Activated CD8-positive, alpha-beta memory T cell treated with anti-CD3 and anti-CD28 coated beads, Interleukin-2, amount 10 ng/mL, durations not matched to agents 7 days and 5 days (primary cell): ENCODE data around the gene SLC44A2. TPM values are rescaled to one million over a fixed set of nuclear protein-coding genes. Genes with fewer than 3 reads are reported as not detected.

Experiments
- ATAC-seq: fragments of 150-1000 bp; cut with Tn5 transposase; one replicate; pipeline ENCODE4 v1.10.0; 2021; ENCODE audit warnings: moderate library complexity
- CTCF ChIA-PET: fragments of 350-600 bp; sonication (Branson Sonifier 250); formaldehyde crosslinking; loops from one replicate; lab custom pipeline; 2021; ENCODE audit warnings: antibody characterized with exemption; lab: Charles Lee
- DNase-seq: peaks from one replicate; pipeline ENCODE4 v3.0.0-alpha.2; 2020
- H3K27ac Mint-ChIP-seq: one replicate; pipeline ENCODE4 v1.8.0; 2021; ENCODE audit warnings: mild to moderate bottlenecking, mixed read lengths
- H3K27me3 Mint-ChIP-seq: one replicate; pipeline ENCODE4 v1.8.0; 2021; ENCODE audit warnings: mixed read lengths
- H3K36me3 Mint-ChIP-seq: one replicate; pipeline ENCODE4 v1.8.0; 2021; ENCODE audit warnings: mild to moderate bottlenecking, mixed read lengths
- H3K4me1 Mint-ChIP-seq: one replicate; pipeline ENCODE4 v1.8.0; 2021; ENCODE audit warnings: mixed read lengths
- H3K4me3 Mint-ChIP-seq: one replicate; pipeline ENCODE4 v1.8.0; 2021; ENCODE audit warnings: mild to moderate bottlenecking, moderate library complexity, mixed read lengths
- H3K9me3 Mint-ChIP-seq: one replicate; pipeline ENCODE4 v1.8.0; 2022; ENCODE audit warnings: low read depth, mixed read lengths
- total RNA-seq, 2 experiments: library from RNA; stranded (reverse); gene quantifications; one replicate each; pipeline ENCODE4 v1.2.3, GENCODE V29; 2021

Gene SLC44A2
- total RNA-seq, 2 experiments from 2014 or later, result 83.4 to 86.8 TPM

DNA sequence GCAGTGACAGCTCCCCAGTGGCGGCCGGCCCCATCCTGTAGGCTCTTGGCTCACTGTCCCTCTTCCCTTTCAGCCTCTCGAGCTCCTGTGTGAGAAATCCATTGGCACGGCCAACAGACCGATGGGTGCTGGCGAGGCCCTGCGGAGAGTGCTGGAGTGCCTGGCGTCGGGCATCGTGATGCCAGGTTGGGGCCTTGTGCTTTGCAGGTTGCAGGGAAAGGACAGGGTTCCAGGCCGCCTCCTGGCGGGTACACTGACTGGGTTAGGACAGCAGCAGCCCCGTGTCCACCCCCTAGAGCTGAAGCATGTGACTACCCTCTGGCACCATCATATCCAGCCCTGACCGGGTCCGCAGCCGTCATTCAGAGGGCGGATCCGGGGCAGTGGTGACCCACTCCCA lies 54.4 kb downstream of the SLC44A2 start:
- H3K27me3 Mint-ChIP-seq, result no peaks in the 10 kb centered on the region
- no peak for DNase-seq
- no peak overlapping the region for H3K27ac Mint-ChIP-seq
- peaks cover 58% of the 10 kb centered on the region for H3K36me3 Mint-ChIP-seq
- CTCF ChIA-PET, result interaction anchor here (0.5 kb wide), 1 partner anchor 84 kb away, joined by 3 read pairs; no protein-coding TSS in a partner anchor
- no peak for ATAC-seq
- no peak overlapping the region for H3K4me3 Mint-ChIP-seq
- no peaks in the 10 kb centered on the region for H3K9me3 Mint-ChIP-seq
- H3K4me1 Mint-ChIP-seq, result no peaks in the 10 kb centered on the region

DNA sequence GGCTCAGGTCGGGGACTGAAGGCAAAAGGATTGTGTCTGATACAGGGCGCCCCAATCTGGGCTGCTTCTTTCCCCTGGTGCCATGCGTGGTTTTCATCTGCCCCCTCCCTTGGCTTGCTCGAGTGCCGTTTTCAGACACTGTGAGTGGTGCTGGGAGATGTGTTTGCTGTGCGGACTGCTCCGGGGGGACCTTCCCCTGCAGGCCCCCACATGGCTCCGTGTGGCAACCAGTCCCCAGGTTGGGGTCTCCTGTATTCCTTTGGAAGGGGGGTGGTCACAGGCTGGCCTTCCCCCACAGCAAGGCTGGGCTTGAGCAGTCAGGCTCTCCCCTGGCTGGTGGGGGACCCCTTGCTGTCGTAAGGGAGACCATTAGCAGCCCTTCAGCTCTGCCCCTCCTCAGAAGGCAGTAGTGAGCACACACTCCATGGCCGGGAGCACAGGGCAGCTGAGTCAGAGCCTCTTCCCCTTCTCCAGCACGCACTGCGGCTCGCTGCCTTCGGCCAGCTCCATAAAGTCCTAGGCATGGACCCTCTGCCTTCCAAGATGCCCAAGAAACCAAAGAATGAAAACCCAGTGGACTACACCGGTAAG lies 55.3 kb downstream of the SLC44A2 start:
- H3K27ac Mint-ChIP-seq, result no peak overlapping the region
- H3K9me3 Mint-ChIP-seq, result no peaks in the 10 kb centered on the region
- peaks cover 52% of the 10 kb centered on the region for H3K36me3 Mint-ChIP-seq
- ATAC-seq (no peak), DNase-seq (no peak)
- no peaks in the 10 kb centered on the region for H3K27me3 Mint-ChIP-seq
- H3K4me1 Mint-ChIP-seq, result no peaks in the 10 kb centered on the region
- H3K4me3 Mint-ChIP-seq, result no peak overlapping the region
- CTCF ChIA-PET, result interaction anchor here (2.7 kb wide), 1 partner anchor 19 kb away, joined by 10 read pairs; no protein-coding TSS in a partner anchor

DNA sequence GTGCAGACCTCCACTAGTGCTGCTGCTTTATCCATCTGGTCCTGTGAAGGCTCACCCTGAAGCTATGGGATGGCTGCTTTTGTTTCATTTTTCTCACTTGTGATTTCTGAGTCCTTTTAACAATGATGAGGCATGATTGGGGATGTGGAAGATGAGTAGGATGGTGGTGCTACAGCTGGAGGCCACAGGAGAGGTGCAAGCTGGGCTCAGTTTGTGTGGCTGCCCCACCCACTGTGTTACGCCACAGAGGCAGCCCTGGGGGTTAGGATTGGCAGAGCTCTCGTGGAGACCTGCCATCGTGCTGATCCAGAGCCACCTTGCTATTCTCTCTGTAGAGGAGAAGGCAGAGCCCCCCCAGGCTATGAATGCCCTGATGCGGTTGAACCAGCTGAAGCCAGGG lies 56.3 kb downstream of the SLC44A2 start:
- Mint-ChIP-seq H3K36me3 (peaks cover 53% of the 10 kb centered on the region), H3K27ac (no peak overlapping the region), H3K4me3 (no peak overlapping the region), H3K9me3 (no peaks in the 10 kb centered on the region), H3K27me3 (no peaks in the 10 kb centered on the region), H3K4me1 (no peaks in the 10 kb centered on the region)
- DNase-seq, result no peak
- no peak for ATAC-seq
- CTCF ChIA-PET, result interaction anchor here (0.8 to 2.7 kb wide), 2 partner anchors 9 to 18 kb away, joined by 3 to 10 read pairs; no protein-coding TSS in a partner anchor

DNA sequence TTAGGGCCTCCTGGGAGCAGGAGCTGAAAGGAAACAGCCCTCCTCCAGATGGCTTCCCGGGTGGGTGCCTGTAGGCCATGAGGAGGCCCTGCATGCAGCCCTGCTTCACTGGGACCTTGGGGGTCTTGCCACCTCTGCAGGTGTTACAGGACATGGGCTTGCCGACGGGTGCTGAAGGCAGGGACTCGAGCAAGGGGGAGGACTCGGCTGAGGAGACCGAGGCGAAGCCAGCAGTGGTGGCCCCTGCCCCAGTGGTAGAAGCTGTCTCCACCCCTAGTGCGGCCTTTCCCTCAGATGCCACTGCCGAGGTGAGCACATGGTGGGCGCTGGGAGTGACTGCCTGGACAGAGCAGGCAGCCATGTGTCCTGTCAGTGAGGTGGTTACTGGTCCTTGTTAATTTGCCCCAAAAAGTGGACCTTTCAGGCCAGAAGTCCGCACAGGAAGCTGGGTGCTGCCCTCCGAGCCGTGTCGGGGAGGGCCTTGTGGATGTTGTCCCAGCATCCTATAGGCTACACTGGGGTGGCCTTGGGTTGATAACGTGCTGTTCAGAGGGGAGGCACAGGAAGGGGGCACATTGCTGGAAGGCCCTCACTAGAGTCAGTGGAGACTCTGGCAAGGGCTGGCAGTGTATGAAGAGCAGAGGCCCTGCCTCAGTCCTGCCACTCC lies 57.2 kb downstream of the SLC44A2 start:
- H3K4me3 Mint-ChIP-seq, result no peak overlapping the region
- ATAC-seq, result no peak
- CTCF ChIA-PET, result interaction anchor here (1.2 to 2.7 kb wide), 3 partner anchors 9 to 182 kb away, joined by 3 to 10 read pairs (median 3); no protein-coding TSS in a partner anchor
- no peak overlapping the region for H3K27ac Mint-ChIP-seq
- H3K4me1 Mint-ChIP-seq, result no peaks in the 10 kb centered on the region
- no peaks in the 10 kb centered on the region for H3K9me3 Mint-ChIP-seq
- DNase-seq, result no peak
- peaks cover 48% of the 10 kb centered on the region for H3K36me3 Mint-ChIP-seq
- no peaks in the 10 kb centered on the region for H3K27me3 Mint-ChIP-seq

DNA sequence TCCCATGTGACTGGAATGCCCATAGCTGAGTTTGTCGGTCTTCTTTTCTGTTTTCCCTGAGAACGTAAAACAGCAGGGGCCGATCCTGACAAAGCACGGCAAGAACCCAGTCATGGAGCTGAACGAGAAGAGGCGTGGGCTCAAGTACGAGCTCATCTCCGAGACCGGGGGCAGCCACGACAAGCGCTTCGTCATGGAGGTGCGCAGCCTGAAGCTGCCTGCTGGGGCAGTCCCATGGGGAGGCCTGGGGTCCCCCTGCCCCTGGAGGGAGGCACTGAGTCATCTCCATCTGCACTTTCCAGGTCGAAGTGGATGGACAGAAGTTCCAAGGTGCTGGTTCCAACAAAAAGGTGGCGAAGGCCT lies 57.7 kb downstream of the SLC44A2 start:
- no peaks in the 10 kb centered on the region for H3K9me3 Mint-ChIP-seq
- CTCF ChIA-PET, result interaction anchor here (1.2 to 2.7 kb wide), 4 partner anchors 9 to 182 kb away, joined by 3 to 10 read pairs (median 4); no protein-coding TSS in a partner anchor
- ATAC-seq (no peak), DNase-seq (no peak)
- no peak overlapping the region for H3K4me3 Mint-ChIP-seq
- H3K27me3 Mint-ChIP-seq, result no peaks in the 10 kb centered on the region
- H3K36me3 Mint-ChIP-seq, result peaks cover 46% of the 10 kb centered on the region
- H3K27ac Mint-ChIP-seq, result no peak overlapping the region
- no peaks in the 10 kb centered on the region for H3K4me1 Mint-ChIP-seq

DNA sequence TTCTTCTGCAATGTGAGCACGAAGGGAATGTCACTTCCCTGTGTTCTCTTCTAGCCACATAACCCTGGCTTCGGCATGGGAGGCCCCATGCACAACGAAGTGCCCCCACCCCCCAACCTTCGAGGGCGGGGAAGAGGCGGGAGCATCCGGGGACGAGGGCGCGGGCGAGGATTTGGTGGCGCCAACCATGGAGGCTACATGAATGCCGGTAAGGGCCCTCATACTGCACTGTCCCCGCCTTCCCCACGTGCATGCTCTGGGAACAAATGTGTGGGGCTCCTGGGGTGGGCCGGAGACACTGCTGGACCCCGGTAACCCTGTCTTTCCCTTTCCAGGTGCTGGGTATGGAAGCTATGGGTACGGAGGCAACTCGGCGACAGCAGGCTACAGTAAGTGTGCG lies 58.2 kb downstream of the SLC44A2 start:
- no peak overlapping the region for H3K27ac Mint-ChIP-seq
- ATAC-seq (no peak), DNase-seq (no peak)
- CTCF ChIA-PET, result interaction anchor here (1.2 to 2.7 kb wide), 3 partner anchors 8 to 16 kb away, joined by 3 to 10 read pairs (median 4); no protein-coding TSS in a partner anchor
- peaks cover 44% of the 10 kb centered on the region for H3K36me3 Mint-ChIP-seq
- H3K27me3 Mint-ChIP-seq, result no peaks in the 10 kb centered on the region
- H3K4me1 Mint-ChIP-seq, result no peaks in the 10 kb centered on the region
- H3K4me3 Mint-ChIP-seq, result no peak overlapping the region
- H3K9me3 Mint-ChIP-seq, result no peaks in the 10 kb centered on the region

DNA sequence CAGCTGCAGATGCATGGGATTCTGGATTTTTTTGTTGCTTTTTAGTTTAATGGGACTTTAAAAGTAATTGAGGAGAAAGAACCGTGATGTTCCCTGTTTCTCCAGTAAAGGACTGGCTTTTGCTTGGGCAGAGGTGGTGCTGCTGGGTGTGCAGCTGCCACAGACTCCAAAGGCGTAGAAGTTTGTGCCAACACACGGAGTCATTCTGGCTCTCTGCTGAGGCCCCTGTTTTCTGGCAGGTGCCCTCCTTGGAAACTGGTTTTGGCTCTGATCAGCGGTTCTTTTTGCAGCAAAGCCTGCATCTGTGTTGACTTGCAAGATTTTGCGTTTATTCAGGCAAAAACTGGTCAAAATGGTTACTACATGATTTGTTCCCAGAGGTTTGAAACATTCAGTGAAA lies 59.9 kb downstream of the SLC44A2 start:
- Mint-ChIP-seq H3K27ac (no peak overlapping the region), H3K4me3 (no peak overlapping the region)

DNA sequence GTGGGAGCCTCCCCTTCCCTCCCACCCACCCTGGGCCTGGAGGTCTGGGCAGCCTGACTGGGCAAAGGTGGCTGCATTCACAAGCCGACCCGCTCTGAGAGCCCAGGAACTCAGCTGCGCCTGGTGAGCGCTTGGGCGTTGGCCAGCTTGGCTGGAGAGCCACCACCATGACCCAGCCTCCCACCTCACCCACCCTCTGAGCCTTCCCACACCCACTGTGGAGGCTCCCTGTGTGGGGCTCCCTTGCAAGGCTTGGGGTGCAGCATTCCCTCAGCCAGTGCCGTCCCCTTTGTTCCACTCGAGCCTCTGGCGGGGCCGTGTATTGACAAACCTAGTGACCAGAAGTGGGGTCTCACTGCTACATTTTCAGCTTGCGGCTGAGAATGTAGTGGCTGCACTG lies 60.8 kb downstream of the SLC44A2 start:
- no peaks in the 10 kb centered on the region for H3K9me3 Mint-ChIP-seq
- CTCF ChIA-PET, result interaction anchor here (1.8 kb wide), 1 partner anchor 14 kb away, joined by 9 read pairs; no protein-coding TSS in a partner anchor
- no peak for ATAC-seq
- H3K27ac Mint-ChIP-seq, result no peak overlapping the region
- no peaks in the 10 kb centered on the region for H3K27me3 Mint-ChIP-seq
- no peak overlapping the region for H3K4me3 Mint-ChIP-seq
- no peaks in the 10 kb centered on the region for H3K4me1 Mint-ChIP-seq
- peaks cover 44% of the 10 kb centered on the region for H3K36me3 Mint-ChIP-seq
- DNase-seq, result no peak

More for the DNA sequence above, 59.9 kb downstream of the SLC44A2 start:
- Mint-ChIP-seq H3K36me3 (peaks cover 42% of the 10 kb centered on the region), H3K4me1 (no peaks in the 10 kb centered on the region), H3K9me3 (no peaks in the 10 kb centered on the region), H3K27me3 (no peaks in the 10 kb centered on the region)
- CTCF ChIA-PET, result no interaction called here
- ATAC-seq (no peak), DNase-seq (no peak)

DNA sequence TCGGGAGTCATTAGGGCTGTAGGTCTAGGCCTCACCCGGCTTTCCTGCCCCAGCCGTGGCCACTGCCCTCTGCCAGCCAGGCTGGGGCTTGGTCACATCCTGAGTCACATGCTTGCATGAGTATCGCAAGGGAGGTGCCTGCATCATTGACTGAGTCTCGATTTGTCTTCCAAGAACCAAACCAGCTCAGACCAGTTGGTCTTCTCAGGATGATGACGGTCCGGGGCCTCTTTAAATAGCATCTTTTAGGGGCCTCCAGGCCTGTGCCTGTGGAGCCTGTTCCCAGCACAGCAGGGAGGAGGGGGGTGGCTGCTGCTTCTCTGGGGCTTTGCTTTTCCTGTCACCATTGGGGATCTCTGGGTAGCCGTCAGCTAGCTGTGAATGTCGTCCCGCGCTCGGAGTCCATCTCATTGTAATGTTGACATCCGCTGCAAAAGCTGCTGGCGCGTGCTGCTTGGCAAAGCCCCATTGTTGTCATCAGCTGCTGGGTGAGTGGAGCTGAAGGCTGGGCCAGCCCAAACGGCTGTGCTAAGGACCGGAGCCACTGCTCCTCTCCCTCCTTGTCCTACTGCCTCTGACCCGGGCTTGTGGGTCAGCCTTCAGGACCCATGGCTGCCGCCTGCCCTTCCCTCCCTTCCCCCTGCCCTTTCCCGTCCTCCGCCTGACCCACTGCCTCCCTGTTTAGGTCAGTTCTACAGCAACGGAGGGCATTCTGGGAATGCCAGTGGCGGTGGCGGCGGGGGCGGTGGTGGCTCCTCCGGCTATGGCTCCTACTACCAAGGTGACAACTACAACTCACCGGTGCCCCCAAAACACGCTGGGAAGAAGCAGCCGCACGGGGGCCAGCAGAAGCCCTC lies 61.5 kb downstream of the SLC44A2 start:
- H3K4me3 Mint-ChIP-seq, result no peak overlapping the region
- peaks cover 44% of the 10 kb centered on the region for H3K36me3 Mint-ChIP-seq
- H3K9me3 Mint-ChIP-seq, result no peaks in the 10 kb centered on the region
- ATAC-seq, result no peak
- CTCF ChIA-PET, result interaction anchor here (1.8 kb wide), 1 partner anchor 13 kb away, joined by 9 read pairs; no protein-coding TSS in a partner anchor
- H3K27ac Mint-ChIP-seq, result no peak overlapping the region
- no peaks in the 10 kb centered on the region for H3K27me3 Mint-ChIP-seq
- H3K4me1 Mint-ChIP-seq, result no peaks in the 10 kb centered on the region
- DNase-seq, result no peak

DNA sequence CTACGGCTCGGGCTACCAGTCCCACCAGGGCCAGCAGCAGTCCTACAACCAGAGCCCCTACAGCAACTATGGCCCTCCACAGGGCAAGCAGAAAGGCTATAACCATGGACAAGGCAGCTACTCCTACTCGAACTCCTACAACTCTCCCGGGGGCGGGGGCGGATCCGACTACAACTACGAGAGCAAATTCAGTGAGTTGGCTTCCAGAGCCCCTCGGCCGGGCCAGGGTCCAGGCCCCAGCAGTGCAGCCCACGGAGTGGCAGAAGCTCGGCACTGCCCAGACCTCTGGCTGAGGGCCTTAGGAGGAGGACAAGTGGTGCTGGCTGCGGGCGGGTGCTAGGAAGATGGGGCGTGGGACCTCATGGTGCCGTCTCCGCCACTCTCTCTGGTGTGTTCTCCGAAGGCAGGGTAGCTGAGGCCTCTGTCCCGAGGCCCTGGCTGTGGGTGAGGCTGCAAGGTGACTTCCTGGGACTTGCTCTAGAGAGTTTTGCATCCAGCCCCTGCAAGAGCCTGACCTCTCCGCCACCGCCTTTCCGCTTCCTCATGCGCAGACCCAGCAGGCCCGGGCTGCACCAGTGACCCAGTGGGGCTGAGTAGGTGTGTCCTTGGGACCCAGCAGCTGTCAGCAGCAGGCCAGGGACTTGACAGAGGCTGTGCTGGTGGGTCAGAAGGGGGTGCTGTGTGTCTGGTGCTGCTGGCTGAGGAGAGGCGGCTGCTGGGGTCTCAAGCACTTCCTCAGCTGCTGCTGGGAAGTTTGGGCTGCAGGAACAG lies 62.4 kb downstream of the SLC44A2 start:
- no peak for ATAC-seq
- Mint-ChIP-seq H3K27me3 (no peaks in the 10 kb centered on the region), H3K27ac (no peak overlapping the region), H3K9me3 (no peaks in the 10 kb centered on the region), H3K4me3 (no peak overlapping the region), H3K4me1 (no peaks in the 10 kb centered on the region), H3K36me3 (peaks cover 42% of the 10 kb centered on the region)
- CTCF ChIA-PET, result interaction anchor here (1.8 kb wide), 1 partner anchor 12 kb away, joined by 9 read pairs; no protein-coding TSS in a partner anchor
- no peak for DNase-seq

DNA sequence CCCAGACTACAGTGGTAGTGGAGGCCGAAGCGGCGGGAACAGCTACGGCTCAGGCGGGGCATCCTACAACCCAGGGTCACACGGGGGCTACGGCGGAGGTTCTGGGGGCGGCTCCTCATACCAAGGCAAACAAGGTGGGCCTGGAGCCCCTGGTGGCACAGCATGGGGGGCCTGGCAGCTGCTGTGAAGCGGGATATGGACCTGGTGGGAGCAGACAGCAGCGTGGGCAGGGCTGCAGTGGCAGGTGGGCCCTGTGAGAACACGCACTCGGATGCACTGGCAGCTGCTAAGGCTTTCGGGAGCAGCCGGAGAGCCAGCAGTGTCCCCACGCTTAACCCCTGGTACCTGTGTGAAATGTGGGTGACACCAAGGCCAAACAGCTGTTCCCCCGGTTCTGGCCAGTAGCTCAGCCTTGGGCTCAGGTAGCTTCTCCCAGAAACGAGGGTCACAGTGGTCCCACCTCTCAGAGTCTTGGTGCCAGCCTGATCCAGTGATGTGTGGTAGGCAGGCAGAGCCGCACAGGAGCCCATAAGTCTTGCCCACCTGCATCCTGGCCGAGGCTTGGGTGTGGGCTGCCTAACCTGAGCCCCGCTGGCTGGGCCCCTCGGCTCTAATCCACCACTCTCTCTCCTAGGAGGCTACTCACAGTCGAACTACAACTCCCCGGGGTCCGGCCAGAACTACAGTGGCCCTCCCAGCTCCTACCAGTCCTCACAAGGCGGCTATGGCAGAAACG lies 63.4 kb downstream of the SLC44A2 start:
- ATAC-seq (no peak), DNase-seq (no peak)
- peaks cover 36% of the 10 kb centered on the region for H3K36me3 Mint-ChIP-seq
- H3K4me3 Mint-ChIP-seq, result no peak overlapping the region
- H3K27me3 Mint-ChIP-seq, result no peaks in the 10 kb centered on the region
- H3K9me3 Mint-ChIP-seq, result no peaks in the 10 kb centered on the region
- CTCF ChIA-PET, result interaction anchor here (0.5 to 1.3 kb wide), 2 partner anchors 11 to 579 kb away, joined by 4 to 6 read pairs; no protein-coding TSS in a partner anchor
- H3K4me1 Mint-ChIP-seq, result no peaks in the 10 kb centered on the region
- no peak overlapping the region for H3K27ac Mint-ChIP-seq

DNA sequence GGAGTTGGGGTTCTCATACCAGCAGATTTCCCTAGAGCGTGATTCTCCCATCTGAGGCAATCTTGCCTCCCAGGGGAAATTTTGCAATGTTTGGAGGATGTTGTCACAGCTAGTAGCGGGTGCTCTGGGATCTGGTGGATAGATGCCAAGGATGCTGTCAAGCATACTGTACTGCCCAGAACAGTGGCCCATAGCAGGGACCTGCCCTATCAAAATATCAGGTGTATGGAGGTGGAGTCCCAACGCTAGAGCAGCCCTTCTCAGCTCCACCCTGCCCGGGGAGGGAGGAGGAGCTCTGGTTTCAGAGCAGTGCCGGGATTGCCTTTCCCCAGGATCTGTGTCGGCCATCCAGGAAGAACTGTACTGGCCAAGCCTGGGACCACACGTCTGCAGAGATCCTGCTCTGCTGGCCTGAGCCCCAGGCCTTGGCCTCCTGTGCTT lies 65.0 kb downstream of the SLC44A2 start:
- CTCF ChIA-PET, result no interaction called here
- peaks cover 31% of the 10 kb centered on the region for H3K36me3 Mint-ChIP-seq

More for the DNA sequence above, 65.0 kb downstream of the SLC44A2 start:
- Mint-ChIP-seq H3K27ac (no peak overlapping the region), H3K9me3 (no peaks in the 10 kb centered on the region), H3K27me3 (peaks cover under 1% of the 10 kb centered on the region), H3K4me3 (no peak overlapping the region), H3K4me1 (peaks cover 3% of the 10 kb centered on the region)
- ATAC-seq (no peak), DNase-seq (no peak)
